HEK293T (cell line): Measurements from ENCODE around the gene SLC39A8.

Source experiments
- ARNT ChIP-seq: fragments of 450-650 bp; IDR thresholded peaks from 2 replicates; pipeline ENCODE4 v1.6.1; 2017; ENCODE audit warnings: mild to moderate bottlenecking
- BHLHE40 ChIP-seq: fragments of 450-650 bp; IDR thresholded peaks from 2 replicates; pipeline ENCODE4 v1.6.1; 2016; ENCODE audit warnings: mild to moderate bottlenecking, moderate library complexity, borderline replicate concordance
- FOXA1 ChIP-seq: fragments of 450-650 bp; IDR thresholded peaks from 2 replicates; pipeline ENCODE4 v1.6.1; 2016; ENCODE audit warnings: mild to moderate bottlenecking
- FOXM1 ChIP-seq: fragments of 450-650 bp; IDR thresholded peaks from 2 replicates; pipeline ENCODE4 v1.6.1; 2017; ENCODE audit warnings: mild to moderate bottlenecking, borderline replicate concordance
- L3MBTL2 ChIP-seq: fragments of 450-650 bp; conservative IDR thresholded peaks from 2 replicates; pipeline ENCODE4 v1.6.1; 2016; ENCODE audit warnings: mild to moderate bottlenecking
- SP1 ChIP-seq: fragments of 450-650 bp; IDR thresholded peaks from 2 replicates; pipeline ENCODE4 v1.6.1; 2017
- SUZ12 ChIP-seq: fragments of 450-650 bp; IDR thresholded peaks from 2 replicates; pipeline ENCODE4 v1.6.1; 2016; ENCODE audit warnings: mild to moderate bottlenecking
- TARDBP ChIP-seq: fragments of 450-650 bp; IDR thresholded peaks from 2 replicates; pipeline ENCODE4 v1.6.1; 2016

GRCh38 chr4:102358128-102358527, 12.8 kb upstream of the SLC39A8 start:
- TF ChIP-seq ARNT (no peak), L3MBTL2 (no peak), TARDBP (no peak), SP1 (no peak), BHLHE40 (no peak), FOXM1 (no peak), FOXA1 (no peak), SUZ12 (no peak)
